ENCODE data around the gene MC3R.

GRCh38 chr20:56205346-56205745 lies 43.2 kb upstream of the MC3R start:
- TF ChIP-seq CTCF (conservative IDR thresholded peaks at IDR 0.05 in 1 of 2, IDR thresholded peaks at IDR 0.05 in 1 of 2; ENCODE audit: low read depth in 1 of 2, low read length in 2 of 2) (no peak), EZH2 (IDR thresholded peaks at IDR 0.05; ENCODE audit: low read length, missing control alignments) (no peak)
